ENCODE results near the gene APC. TPM values are rescaled to one million over a fixed set of nuclear protein-coding genes. Genes with fewer than 3 reads are reported as not detected.

Gene APC
- total RNA-seq, 2 donors from 2014 or later, result 27.5 to 75.8 TPM

- DNase-seq, result no peak
- no peaks in the 10 kb centered on the region for H3K27me3 ChIP-seq
Measured at GRCh38 chr5:112823656-112824055, 86.0 kb downstream of the APC start.

GRCh38 chr5:112824197-112824596, 86.5 kb downstream of the APC start:
- H3K4me1 ChIP-seq, result no peaks in the 10 kb centered on the region
- H3K27me3 ChIP-seq, result no peaks in the 10 kb centered on the region
- H3K36me3 ChIP-seq (replicated peaks in 1 of 2; ENCODE audit: insufficient read depth in 1 of 2, low read depth in 2 of 2), result peaks cover 0 to 3% of the 10 kb centered on the region in 2 donors
- H3K27ac ChIP-seq, result no peak overlapping the region
- DNase-seq (no peak), ATAC-seq (no peak)
- no peaks in the 10 kb centered on the region for H3K9me3 ChIP-seq
- TF ChIP-seq, protein P1, sequence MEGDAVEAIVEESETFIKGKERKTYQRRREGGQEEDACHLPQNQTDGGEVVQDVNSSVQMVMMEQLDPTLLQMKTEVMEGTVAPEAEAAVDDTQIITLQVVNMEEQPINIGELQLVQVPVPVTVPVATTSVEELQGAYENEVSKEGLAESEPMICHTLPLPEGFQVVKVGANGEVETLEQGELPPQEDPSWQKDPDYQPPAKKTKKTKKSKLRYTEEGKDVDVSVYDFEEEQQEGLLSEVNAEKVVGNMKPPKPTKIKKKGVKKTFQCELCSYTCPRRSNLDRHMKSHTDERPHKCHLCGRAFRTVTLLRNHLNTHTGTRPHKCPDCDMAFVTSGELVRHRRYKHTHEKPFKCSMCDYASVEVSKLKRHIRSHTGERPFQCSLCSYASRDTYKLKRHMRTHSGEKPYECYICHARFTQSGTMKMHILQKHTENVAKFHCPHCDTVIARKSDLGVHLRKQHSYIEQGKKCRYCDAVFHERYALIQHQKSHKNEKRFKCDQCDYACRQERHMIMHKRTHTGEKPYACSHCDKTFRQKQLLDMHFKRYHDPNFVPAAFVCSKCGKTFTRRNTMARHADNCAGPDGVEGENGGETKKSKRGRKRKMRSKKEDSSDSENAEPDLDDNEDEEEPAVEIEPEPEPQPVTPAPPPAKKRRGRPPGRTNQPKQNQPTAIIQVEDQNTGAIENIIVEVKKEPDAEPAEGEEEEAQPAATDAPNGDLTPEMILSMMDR (IDR thresholded peaks at IDR 0.05), result no peak
- no peak for TF ChIP-seq POLR2A (IDR thresholded peaks at IDR 0.05)
- intact Hi-C loops (cut with DNase I), result no loop called here
- no peak overlapping the region for H3K4me3 ChIP-seq

More at GRCh38 chr5:112823656-112824055, 86.0 kb downstream of the APC start:
- intact Hi-C loops (cut with DNase I), result no loop called here
- no peak overlapping the region for H3K4me3 ChIP-seq
- no peaks in the 10 kb centered on the region for H3K4me1 ChIP-seq
- no peaks in the 10 kb centered on the region for H3K9me3 ChIP-seq
- 44 to 58% methylated on average over 2 of the region's 2 CpGs for WGBS, 2 donors
- H3K36me3 ChIP-seq (replicated peaks in 1 of 2; ENCODE audit: insufficient read depth in 1 of 2, low read depth in 2 of 2), result no peaks in the 10 kb centered on the region
- no peak for ATAC-seq
- no peak for TF ChIP-seq POLR2A (IDR thresholded peaks at IDR 0.05)
- TF ChIP-seq, protein P1 (IDR thresholded peaks at IDR 0.05), result no peak
- H3K27ac ChIP-seq, result no peak overlapping the region

DNA sequence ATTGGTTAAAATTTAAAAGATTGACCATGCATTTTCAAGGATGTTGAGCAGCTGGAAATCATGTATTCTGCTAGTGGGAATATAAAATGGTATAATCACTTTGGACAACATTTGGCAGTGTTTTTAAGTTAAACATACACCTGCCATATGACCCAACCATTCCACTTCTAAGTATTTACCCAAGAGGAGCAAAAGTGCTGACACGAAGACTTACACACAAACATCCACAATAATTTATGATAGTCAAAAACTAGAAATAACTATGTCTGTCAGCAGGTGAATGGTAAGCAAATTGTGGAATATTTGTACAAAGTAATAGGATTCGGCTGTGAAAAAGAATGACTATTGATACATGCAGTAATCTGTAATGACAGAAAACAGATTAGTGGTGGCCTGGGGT, 92.7 kb downstream of the APC start:
- Histone ChIP-seq H3K4me1 (no peaks in the 10 kb centered on the region), H3K27me3 (no peaks in the 10 kb centered on the region), H3K36me3 (replicated peaks in 1 of 2; ENCODE audit: insufficient read depth in 1 of 2, low read depth in 2 of 2) (peaks cover 0 to 4% of the 10 kb centered on the region in 2 donors), H3K9me3 (no peaks in the 10 kb centered on the region), H3K4me3 (no peak overlapping the region), H3K27ac (no peak overlapping the region)
- DNase-seq (no peak), ATAC-seq (no peak)
- intact Hi-C loops (cut with DNase I), result no loop called here
- no peak for TF ChIP-seq POLR2A (IDR thresholded peaks at IDR 0.05)
- TF ChIP-seq, protein P1 (IDR thresholded peaks at IDR 0.05), result no peak
- WGBS, 2 donors, result 75 to 79% methylated on average over 2 of the region's 2 CpGs

DNA sequence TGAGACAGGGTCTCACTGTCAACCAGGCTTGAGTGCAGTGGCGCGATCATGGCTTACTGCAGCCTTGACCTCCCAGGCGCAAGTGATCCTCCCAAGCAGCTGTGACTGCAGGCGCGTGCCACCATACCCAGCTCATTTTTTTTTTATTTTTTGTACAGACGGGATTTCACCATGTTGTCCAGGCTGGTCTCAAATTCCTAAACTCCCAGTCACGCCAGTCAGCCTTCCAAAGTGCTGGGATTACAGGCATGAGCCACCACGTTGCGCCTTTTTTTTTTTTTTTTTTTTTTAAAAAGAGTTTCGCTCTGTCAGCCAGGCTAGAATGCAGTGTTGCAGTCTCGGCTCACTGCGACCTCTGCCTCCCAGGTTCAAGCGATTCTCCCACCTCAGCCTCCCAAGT, 96.3 kb downstream of the APC start:
- intact Hi-C loops (cut with DNase I), result no loop called here
- DNase-seq (no peak), ATAC-seq (no peak)
- no peak overlapping the region for H3K4me3 ChIP-seq
- 94 to 96% methylated on average over 11 to 13 of the region's 13 CpGs for WGBS, 2 donors
- H3K9me3 ChIP-seq, result no peaks in the 10 kb centered on the region
- H3K27me3 ChIP-seq, result no peaks in the 10 kb centered on the region
- H3K36me3 ChIP-seq (replicated peaks in 1 of 2; ENCODE audit: insufficient read depth in 1 of 2, low read depth in 2 of 2), result peaks cover 0 to 12% of the 10 kb centered on the region in 2 donors
- H3K4me1 ChIP-seq, result no peaks in the 10 kb centered on the region
- no peak for TF ChIP-seq POLR2A (IDR thresholded peaks at IDR 0.05)
- TF ChIP-seq, protein P1 (IDR thresholded peaks at IDR 0.05), result no peak
- H3K27ac ChIP-seq, result no peak overlapping the region

DNA sequence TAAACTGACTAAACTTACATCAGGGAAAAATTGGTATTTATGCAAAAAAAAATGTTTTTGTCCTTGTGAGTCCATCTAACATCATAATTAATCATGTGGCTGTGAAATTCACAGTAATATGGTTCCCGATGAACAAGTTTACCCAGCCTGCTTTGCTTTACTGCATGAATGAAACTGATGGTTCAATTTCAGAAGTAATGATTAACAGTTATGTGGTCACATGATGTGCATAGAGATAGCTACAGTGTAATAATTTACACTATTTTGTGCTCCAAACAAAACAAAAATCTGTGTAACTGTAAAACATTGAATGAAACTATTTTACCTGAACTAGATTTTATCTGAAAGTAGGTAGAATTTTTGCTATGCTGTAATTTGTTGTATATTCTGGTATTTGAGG, 106.8 kb downstream of the APC start:
- ATAC-seq (no peak), DNase-seq (no peak)
- Histone ChIP-seq H3K27me3 (no peaks in the 10 kb centered on the region), H3K36me3 (replicated peaks in 1 of 2; ENCODE audit: insufficient read depth in 1 of 2, low read depth in 2 of 2) (no peaks in the 10 kb centered on the region), H3K27ac (no peak overlapping the region), H3K9me3 (no peaks in the 10 kb centered on the region), H3K4me3 (no peak overlapping the region), H3K4me1 (peaks cover 9% of the 10 kb centered on the region)
- no peak for TF ChIP-seq POLR2A (IDR thresholded peaks at IDR 0.05)
- TF ChIP-seq, protein P1 (IDR thresholded peaks at IDR 0.05), result no peak
- intact Hi-C loops (cut with DNase I), result no loop called here
- WGBS, 2 donors, result 27 to 35% methylated on average over 1 of the region's 1 CpG

Measured in body of pancreas (tissue), 4 donors.